RWPE2 (cell line): ENCODE results near the gene HAO2.
A peak's percentile ranks its signal among the peaks of the same experiment; 100 is the strongest.
"Not testable (repeated sequence)": the region's sequence is repeated elsewhere in the genome, so short reads cannot be mapped to it uniquely, and the experiment has no call there.

Experiments used
- ATAC-seq: fragments of 200-7000 bp; cut with Tn5 transposase; 3 replicates; pipeline ENCODE4 v1.9.1; 2021; ENCODE audit warnings: low read depth
- DNase-seq: peaks from one replicate; pipeline ENCODE4 v3.0.0-alpha.2; 2020; ENCODE audit warnings: low spot score
- H3K27ac ChIP-seq: fragments of 450-650 bp; 2 replicates; pipeline ENCODE4 v1.5.1; 2017; ENCODE audit warnings: mild to moderate bottlenecking; ENCODE audit not compliant: poor library complexity, severe bottlenecking
- H3K27me3 ChIP-seq: fragments of 250-450 bp; sonication (Bioruptor Pico); 2 replicates; pipeline ENCODE4 v1.5.1; 2021; ENCODE audit warnings: mild to moderate bottlenecking, moderate library complexity; ENCODE audit not compliant: insufficient read depth, poor library complexity, severe bottlenecking
- H3K36me3 ChIP-seq: fragments of 250-450 bp; sonication (Bioruptor Pico); 2 replicates; pipeline ENCODE4 v1.5.1; 2020; ENCODE audit warnings: low read depth, mild to moderate bottlenecking, moderate library complexity
- H3K4me1 ChIP-seq: fragments of 250-450 bp; sonication (Bioruptor Pico); 2 replicates; pipeline ENCODE4 v1.5.1; 2021; ENCODE audit warnings: mild to moderate bottlenecking, moderate library complexity; ENCODE audit not compliant: insufficient read depth, poor library complexity, severe bottlenecking
- H3K4me3 ChIP-seq: fragments of 250-450 bp; sonication (Bioruptor Pico); 2 replicates; pipeline ENCODE4 v1.5.1; 2021; ENCODE audit warnings: mild to moderate bottlenecking, moderate library complexity; ENCODE audit not compliant: severe bottlenecking
- H3K9me3 ChIP-seq: fragments of 250-450 bp; sonication (Bioruptor Pico); 2 replicates; pipeline ENCODE4 v1.5.1; 2021; ENCODE audit warnings: mild to moderate bottlenecking, moderate library complexity; ENCODE audit not compliant: severe bottlenecking
- TF ChIP-seq, protein P1 (sequence below): fragments of 450-650 bp; IDR thresholded peaks from one replicate; pipeline ENCODE4 v1.5.1; 2017; ENCODE audit warnings: mild to moderate bottlenecking, moderate library complexity; ENCODE audit not compliant: poor library complexity, severe bottlenecking

Gene HAO2

GRCh38 chr1:119348941-119349340 lies 19.6 kb upstream of the HAO2 start:
- ATAC-seq (no peak), DNase-seq (no peak)
- Histone ChIP-seq H3K4me3 (no peak overlapping the region), H3K9me3 (no peaks in the 10 kb centered on the region), H3K27ac (no peak overlapping the region), H3K36me3 (no peaks in the 10 kb centered on the region), H3K4me1 (no peaks in the 10 kb centered on the region), H3K27me3 (no peaks in the 10 kb centered on the region)
- TF ChIP-seq, protein P1, sequence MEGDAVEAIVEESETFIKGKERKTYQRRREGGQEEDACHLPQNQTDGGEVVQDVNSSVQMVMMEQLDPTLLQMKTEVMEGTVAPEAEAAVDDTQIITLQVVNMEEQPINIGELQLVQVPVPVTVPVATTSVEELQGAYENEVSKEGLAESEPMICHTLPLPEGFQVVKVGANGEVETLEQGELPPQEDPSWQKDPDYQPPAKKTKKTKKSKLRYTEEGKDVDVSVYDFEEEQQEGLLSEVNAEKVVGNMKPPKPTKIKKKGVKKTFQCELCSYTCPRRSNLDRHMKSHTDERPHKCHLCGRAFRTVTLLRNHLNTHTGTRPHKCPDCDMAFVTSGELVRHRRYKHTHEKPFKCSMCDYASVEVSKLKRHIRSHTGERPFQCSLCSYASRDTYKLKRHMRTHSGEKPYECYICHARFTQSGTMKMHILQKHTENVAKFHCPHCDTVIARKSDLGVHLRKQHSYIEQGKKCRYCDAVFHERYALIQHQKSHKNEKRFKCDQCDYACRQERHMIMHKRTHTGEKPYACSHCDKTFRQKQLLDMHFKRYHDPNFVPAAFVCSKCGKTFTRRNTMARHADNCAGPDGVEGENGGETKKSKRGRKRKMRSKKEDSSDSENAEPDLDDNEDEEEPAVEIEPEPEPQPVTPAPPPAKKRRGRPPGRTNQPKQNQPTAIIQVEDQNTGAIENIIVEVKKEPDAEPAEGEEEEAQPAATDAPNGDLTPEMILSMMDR, result no peak

DNA sequence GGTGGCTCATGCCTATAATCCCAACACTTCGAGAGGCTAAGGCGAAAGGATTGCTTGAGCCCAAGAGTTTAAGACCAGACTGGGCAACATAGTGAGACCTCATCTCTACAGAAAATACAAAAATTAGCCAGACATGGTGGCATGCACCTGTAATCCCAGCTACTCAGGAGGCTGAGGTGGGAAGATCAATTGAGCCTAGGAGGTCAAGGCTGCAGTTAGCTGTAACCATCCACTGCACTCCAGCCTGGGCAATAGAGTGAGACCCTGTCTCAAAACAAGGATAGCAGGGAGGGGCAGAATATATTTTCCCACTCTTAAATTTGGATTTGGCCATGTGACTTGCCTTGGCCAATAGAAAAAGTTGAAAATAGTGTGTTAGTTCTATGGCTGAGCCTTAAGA lies 17.7 kb upstream of the HAO2 start:
- not testable (repeated sequence) for H3K9me3 ChIP-seq, H3K4me3 ChIP-seq, H3K27ac ChIP-seq, ATAC-seq, H3K27me3 ChIP-seq, DNase-seq, H3K4me1 ChIP-seq, H3K36me3 ChIP-seq

DNA sequence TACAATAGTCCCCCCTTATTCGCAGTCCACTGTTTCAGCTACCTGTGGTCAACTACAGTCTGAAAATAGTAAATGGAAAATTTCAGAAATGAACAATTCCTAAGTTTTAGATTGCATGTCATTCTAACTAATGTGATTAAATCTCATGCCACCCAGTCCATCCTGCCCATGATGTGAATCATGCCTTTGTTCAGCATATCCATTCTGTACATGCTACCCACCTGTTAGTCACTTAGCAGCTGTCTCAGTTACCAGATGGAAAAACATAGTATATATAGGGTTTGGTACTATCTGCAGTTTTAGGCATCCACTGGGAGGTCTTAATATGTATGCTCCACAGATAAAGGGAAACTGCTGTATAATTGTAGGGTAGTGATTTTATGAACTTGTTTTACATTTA lies 16.6 kb upstream of the HAO2 start:
- TF ChIP-seq, protein P1, result no peak
- H3K4me1 ChIP-seq, result no peaks in the 10 kb centered on the region
- ATAC-seq, result no peak
- no peak for DNase-seq
- H3K36me3 ChIP-seq, result no peaks in the 10 kb centered on the region
- H3K4me3 ChIP-seq, result no peak overlapping the region
- no peak overlapping the region for H3K27ac ChIP-seq
- no peaks in the 10 kb centered on the region for H3K9me3 ChIP-seq
- H3K27me3 ChIP-seq, result no peaks in the 10 kb centered on the region

DNA sequence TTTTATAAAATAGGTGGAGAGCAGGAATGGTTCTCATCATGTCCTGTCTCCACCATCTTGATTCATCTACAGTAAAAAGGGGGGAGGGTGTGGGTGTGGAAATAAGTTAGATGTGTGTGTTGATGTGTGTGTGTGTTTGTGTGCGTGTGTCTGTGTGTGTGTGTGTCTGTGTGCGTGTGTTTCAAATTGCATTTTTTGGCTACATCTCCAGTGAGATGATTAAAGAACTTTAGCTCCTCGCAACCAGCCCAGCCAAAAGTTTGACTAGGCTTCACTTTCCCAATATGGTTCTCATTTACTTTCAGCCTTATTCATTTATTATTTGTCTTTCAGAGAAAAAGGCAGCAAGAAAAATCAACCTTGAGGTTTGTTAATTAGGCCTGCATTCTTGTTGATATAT lies 14.7 kb upstream of the HAO2 start:
- TF ChIP-seq, protein P1, result no peak
- Histone ChIP-seq H3K4me3 (no peak overlapping the region), H3K9me3 (no peaks in the 10 kb centered on the region), H3K27me3 (no peaks in the 10 kb centered on the region), H3K4me1 (peaks cover 6% of the 10 kb centered on the region), H3K36me3 (no peaks in the 10 kb centered on the region), H3K27ac (no peak overlapping the region)
- no peak for DNase-seq
- no peak for ATAC-seq

DNA sequence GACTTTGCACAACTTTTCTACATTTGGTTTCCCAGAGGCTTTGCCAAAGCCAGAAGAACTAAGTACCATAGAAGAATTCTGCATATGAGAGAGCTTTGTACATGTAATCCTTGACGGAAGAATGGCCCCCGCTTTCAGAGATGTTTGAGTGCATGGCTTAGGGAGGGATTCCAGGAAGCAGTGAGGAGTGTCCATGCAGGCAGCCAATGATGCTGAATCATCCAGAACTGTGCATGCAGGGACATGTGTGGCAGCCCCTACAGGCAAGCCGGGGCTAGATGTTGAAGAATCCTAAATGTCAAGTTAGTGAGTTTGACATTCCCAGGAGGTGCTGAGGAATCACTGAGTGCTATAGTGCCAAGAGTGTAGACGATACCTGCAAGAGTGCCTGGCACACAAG lies 9.9 kb upstream of the HAO2 start:
- TF ChIP-seq, protein P1, result no peak
- peak; percentile 80 for DNase-seq
- ATAC-seq, result peak; percentile 97

More for the DNA sequence above, 9.9 kb upstream of the HAO2 start:
- Histone ChIP-seq H3K27ac (peak overlapping the region; percentile 34), H3K4me3 (no peak overlapping the region), H3K36me3 (no peaks in the 10 kb centered on the region), H3K4me1 (peaks cover 10% of the 10 kb centered on the region), H3K27me3 (no peaks in the 10 kb centered on the region), H3K9me3 (no peaks in the 10 kb centered on the region)
